ENCODE data around the gene SUCO. TPM values are rescaled to one million over a fixed set of nuclear protein-coding genes. Genes with fewer than 3 reads are reported as not detected.

Gene SUCO
- total RNA-seq, 1 experiment from 2014 or later = 37.7 TPM

GRCh38 chr1:172647110-172647564, 114.2 kb downstream of the SUCO start:
- no peak overlapping the region for H4K91ac ChIP-seq (ENCODE audit: insufficient read length, low read depth, low read length)
- no CpG with 5 or more reads among the region's 8 CpGs for WGBS (ENCODE audit: extremely low coverage, insufficient read length, low lambda C conversion rate)
- H4K5ac ChIP-seq (ENCODE audit: insufficient read length, low read depth, low read length) = no peak overlapping the region
- H3T11ph ChIP-seq (ENCODE audit: low read length) = no peak overlapping the region
- no peak overlapping the region for H3K9ac ChIP-seq (ENCODE audit: extremely low read depth, insufficient read length, low read length)
- H2BK15ac ChIP-seq (ENCODE audit: low read depth, low read length) = no peak overlapping the region
- H3K56ac ChIP-seq (ENCODE audit: insufficient read length, low read depth, low read length) = no peak overlapping the region
- H2BK20ac ChIP-seq (ENCODE audit: low read depth, low read length, poor library complexity, severe bottlenecking) = no peak overlapping the region
- H3K4me2 ChIP-seq (ENCODE audit: insufficient read depth, insufficient read length, low read length) = no peak overlapping the region
- no peak overlapping the region for H3K4ac ChIP-seq (ENCODE audit: low read depth, low read length)
- H4K20me1 ChIP-seq (ENCODE audit: control insufficient read depth, insufficient read depth, insufficient read length) = no peaks in the 10 kb centered on the region
- TF ChIP-seq, protein P1, sequence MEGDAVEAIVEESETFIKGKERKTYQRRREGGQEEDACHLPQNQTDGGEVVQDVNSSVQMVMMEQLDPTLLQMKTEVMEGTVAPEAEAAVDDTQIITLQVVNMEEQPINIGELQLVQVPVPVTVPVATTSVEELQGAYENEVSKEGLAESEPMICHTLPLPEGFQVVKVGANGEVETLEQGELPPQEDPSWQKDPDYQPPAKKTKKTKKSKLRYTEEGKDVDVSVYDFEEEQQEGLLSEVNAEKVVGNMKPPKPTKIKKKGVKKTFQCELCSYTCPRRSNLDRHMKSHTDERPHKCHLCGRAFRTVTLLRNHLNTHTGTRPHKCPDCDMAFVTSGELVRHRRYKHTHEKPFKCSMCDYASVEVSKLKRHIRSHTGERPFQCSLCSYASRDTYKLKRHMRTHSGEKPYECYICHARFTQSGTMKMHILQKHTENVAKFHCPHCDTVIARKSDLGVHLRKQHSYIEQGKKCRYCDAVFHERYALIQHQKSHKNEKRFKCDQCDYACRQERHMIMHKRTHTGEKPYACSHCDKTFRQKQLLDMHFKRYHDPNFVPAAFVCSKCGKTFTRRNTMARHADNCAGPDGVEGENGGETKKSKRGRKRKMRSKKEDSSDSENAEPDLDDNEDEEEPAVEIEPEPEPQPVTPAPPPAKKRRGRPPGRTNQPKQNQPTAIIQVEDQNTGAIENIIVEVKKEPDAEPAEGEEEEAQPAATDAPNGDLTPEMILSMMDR (conservative IDR thresholded peaks at IDR 0.05) = no peak
- H2AK5ac ChIP-seq (ENCODE audit: insufficient read length, low read length) = no peak overlapping the region
- H2BK12ac ChIP-seq (ENCODE audit: insufficient read length, low read depth, low read length) = no peak overlapping the region
- H3K27ac Mint-ChIP-seq = no peak overlapping the region
- no peak overlapping the region for H3K18ac ChIP-seq (ENCODE audit: insufficient read length, low read depth, low read length)
- H3K4me1 ChIP-seq (ENCODE audit: insufficient read depth, low read length) = no peaks in the 10 kb centered on the region; the same call in 1 of the 2 replicates
- peaks cover 0 to 3% of the 10 kb centered on the region in 2 experiments; a peak in 1 of 5 replicates for H3K9me3 Mint-ChIP-seq
- no peaks in the 10 kb centered on the region for H3K4me1 Mint-ChIP-seq
- H3K79me2 ChIP-seq (ENCODE audit: insufficient read depth, low read length) = no peaks in the 10 kb centered on the region
- no peak overlapping the region for H2AFZ ChIP-seq (ENCODE audit: low read length)
- H3K79me1 ChIP-seq (ENCODE audit: insufficient read depth, low read depth, low read length, poor library complexity, severe bottlenecking) = no peaks in the 10 kb centered on the region
- H3K4me3 Mint-ChIP-seq = no peak overlapping the region
- no peak overlapping the region for H3K14ac ChIP-seq (ENCODE audit: insufficient read depth, low read length)
- H4K8ac ChIP-seq (replicated peaks; ENCODE audit: insufficient read length, low read depth, low read length) = no peak overlapping the region
- no peak overlapping the region for H2BK120ac ChIP-seq (ENCODE audit: low read depth, low read length, poor library complexity, severe bottlenecking)
- no peaks in the 10 kb centered on the region for H3K36me3 Mint-ChIP-seq (ENCODE audit: insufficient read depth in 1 of 3, low read depth in 3 of 3)
- H2BK5ac ChIP-seq (ENCODE audit: insufficient read length, low read length) = no peak overlapping the region
- no peak overlapping the region for H3K23ac ChIP-seq (ENCODE audit: insufficient read length, low read depth, low read length)
- no peaks in the 10 kb centered on the region for H3K23me2 ChIP-seq (ENCODE audit: insufficient read length, low read depth, low read length, poor library complexity, severe bottlenecking)
- H3K27me3 ChIP-seq (ENCODE audit: insufficient read depth, low read length) = no peaks in the 10 kb centered on the region
- H3K27me3 Mint-ChIP-seq (ENCODE audit: low read depth) = no peaks in the 10 kb centered on the region
- no peak for DNase-seq
- no peak overlapping the region for H3K27ac ChIP-seq (ENCODE audit: insufficient read length, low read depth, low read length)
- H3K9me3 ChIP-seq (ENCODE audit: control insufficient read depth, low read depth, low read length) = no peaks in the 10 kb centered on the region

All from H9 (cell line).